Osteoblast (primary cell): Measurements from ENCODE around the gene NEDD8. TPM values are rescaled to one million over a fixed set of nuclear protein-coding genes. Genes with fewer than 3 reads are reported as not detected.

Experiments used
- DNase-seq: peaks from one replicate; pipeline ENCODE4 v3.0.0; 2011; ENCODE audit warnings: low spot score, mixed read lengths; ENCODE audit not compliant: insufficient read length; ENCODE audit errors: missing footprints
- H2AFZ ChIP-seq: 2 replicates; pipeline ENCODE4 v1.6.0; 2011; ENCODE audit warnings: mild to moderate bottlenecking, low read length
- H3K27ac ChIP-seq: 2 replicates; pipeline ENCODE4 v1.5.1; 2011; ENCODE audit warnings: mild to moderate bottlenecking, low read depth, low read length, moderate library complexity
- H3K27me3 ChIP-seq: 2 replicates; pipeline ENCODE4 v1.6.0; 2012; ENCODE audit warnings: mild to moderate bottlenecking, control low read depth, inconsistent platforms, low read length, moderate library complexity; ENCODE audit not compliant: insufficient read depth
- H3K36me3 ChIP-seq: 2 replicates; pipeline ENCODE4 v1.5.1; 2011; ENCODE audit warnings: mild to moderate bottlenecking, low read length, control low read depth, moderate library complexity; ENCODE audit not compliant: insufficient read depth
- H3K4me1 ChIP-seq: 2 replicates; pipeline ENCODE4 v1.5.1; 2011; ENCODE audit warnings: mild to moderate bottlenecking, low read length, control low read depth, moderate library complexity; ENCODE audit not compliant: insufficient read depth
- H3K4me2 ChIP-seq: 2 replicates; pipeline ENCODE4 v1.6.0; 2011; ENCODE audit warnings: mild to moderate bottlenecking, low read length; ENCODE audit not compliant: insufficient read depth
- H3K4me3 ChIP-seq: fragments of 200-600 bp; sonication (generic); 3 replicates; pipeline ENCODE4 v1.5.1; 2012; ENCODE audit warnings: mild to moderate bottlenecking, low read length, inconsistent platforms; ENCODE audit not compliant: insufficient read depth
- H3K79me2 ChIP-seq: 2 replicates; pipeline ENCODE4 v1.6.0; 2012; ENCODE audit warnings: mild to moderate bottlenecking, low read length, control low read depth, inconsistent platforms; ENCODE audit not compliant: insufficient read depth
- H3K9me3 ChIP-seq: 2 replicates; pipeline ENCODE4 v1.5.1; 2011; ENCODE audit warnings: low read depth, low read length, control low read depth
- H4K20me1 ChIP-seq: 2 replicates; pipeline ENCODE4 v1.6.0; 2012; ENCODE audit warnings: mild to moderate bottlenecking, low read length, control low read depth; ENCODE audit not compliant: insufficient read depth
- total RNA-seq: library from RNA; depleted of rRNA; stranded (reverse); fragments of >200 nt; gene quantifications from 2 replicates; pipeline ENCODE4 v1.2.3, GENCODE V29; 2012
- TF ChIP-seq, protein P1 (sequence below): IDR thresholded peaks from 2 replicates; pipeline ENCODE4 v1.5.1; 2011; ENCODE audit warnings: mild to moderate bottlenecking, low read depth, low read length, moderate library complexity; ENCODE audit errors: extremely low read depth

The NEDD8 gene
- total RNA-seq, 1 donor = 69.1 TPM

DNA sequence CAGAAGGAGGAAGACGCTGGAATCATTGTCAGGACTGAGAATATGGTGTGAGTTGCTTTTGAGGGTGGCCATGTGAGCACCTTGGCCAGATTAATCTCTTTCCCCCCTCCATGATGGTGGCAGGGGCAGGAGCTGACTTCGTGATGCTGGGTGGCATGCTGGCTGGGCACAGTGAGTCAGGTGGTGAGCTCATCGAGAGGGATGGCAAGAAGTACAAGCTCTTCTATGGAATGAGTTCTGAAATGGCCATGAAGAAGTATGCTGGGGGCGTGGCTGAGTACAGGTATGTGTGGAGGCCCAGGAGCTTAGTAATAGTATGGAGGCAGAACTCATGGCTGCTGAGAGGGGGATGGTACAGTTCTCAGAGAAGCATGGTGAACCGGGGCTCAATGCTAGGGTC is 6.0 kb upstream of the NEDD8 start:
- no peak overlapping the region for H3K4me2 ChIP-seq
- peak overlapping the region; percentile 7 for H3K27ac ChIP-seq
- H3K27me3 ChIP-seq = no peaks in the 10 kb centered on the region
- H3K9me3 ChIP-seq = no peaks in the 10 kb centered on the region
- peaks cover 61% of the 10 kb centered on the region for H3K36me3 ChIP-seq
- H3K4me3 ChIP-seq = no peak overlapping the region
- H2AFZ ChIP-seq = no peak overlapping the region
- peak; percentile 61 for DNase-seq
- TF ChIP-seq, protein P1, sequence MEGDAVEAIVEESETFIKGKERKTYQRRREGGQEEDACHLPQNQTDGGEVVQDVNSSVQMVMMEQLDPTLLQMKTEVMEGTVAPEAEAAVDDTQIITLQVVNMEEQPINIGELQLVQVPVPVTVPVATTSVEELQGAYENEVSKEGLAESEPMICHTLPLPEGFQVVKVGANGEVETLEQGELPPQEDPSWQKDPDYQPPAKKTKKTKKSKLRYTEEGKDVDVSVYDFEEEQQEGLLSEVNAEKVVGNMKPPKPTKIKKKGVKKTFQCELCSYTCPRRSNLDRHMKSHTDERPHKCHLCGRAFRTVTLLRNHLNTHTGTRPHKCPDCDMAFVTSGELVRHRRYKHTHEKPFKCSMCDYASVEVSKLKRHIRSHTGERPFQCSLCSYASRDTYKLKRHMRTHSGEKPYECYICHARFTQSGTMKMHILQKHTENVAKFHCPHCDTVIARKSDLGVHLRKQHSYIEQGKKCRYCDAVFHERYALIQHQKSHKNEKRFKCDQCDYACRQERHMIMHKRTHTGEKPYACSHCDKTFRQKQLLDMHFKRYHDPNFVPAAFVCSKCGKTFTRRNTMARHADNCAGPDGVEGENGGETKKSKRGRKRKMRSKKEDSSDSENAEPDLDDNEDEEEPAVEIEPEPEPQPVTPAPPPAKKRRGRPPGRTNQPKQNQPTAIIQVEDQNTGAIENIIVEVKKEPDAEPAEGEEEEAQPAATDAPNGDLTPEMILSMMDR = no peak
- peaks cover 69% of the 10 kb centered on the region for H3K79me2 ChIP-seq
- peaks cover 12% of the 10 kb centered on the region for H4K20me1 ChIP-seq
- H3K4me1 ChIP-seq = peaks cover 47% of the 10 kb centered on the region

DNA sequence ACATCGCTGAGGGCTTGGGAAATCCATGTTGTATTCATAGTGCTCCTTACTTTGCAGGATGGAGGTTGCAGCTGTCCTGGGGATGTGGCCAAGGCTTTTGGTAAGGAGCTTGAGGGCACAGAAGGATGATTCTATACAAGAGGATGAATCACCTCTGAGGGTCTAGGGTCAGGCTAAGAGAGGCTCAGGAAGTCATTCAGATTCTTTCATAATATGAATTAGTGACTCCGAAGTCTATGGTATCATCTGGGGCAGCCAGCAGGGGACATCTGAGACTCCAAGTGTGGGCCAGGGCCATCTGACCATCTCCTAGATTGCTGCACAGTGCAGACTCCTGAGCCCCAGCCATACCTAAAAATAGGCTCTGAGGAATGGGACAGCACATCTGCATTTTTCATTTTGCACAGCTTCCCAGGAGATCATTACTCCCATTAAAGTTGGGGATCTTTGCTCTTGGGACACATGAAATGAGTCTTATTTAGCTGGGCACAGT is 5.3 kb upstream of the NEDD8 start:
- H4K20me1 ChIP-seq = peaks cover 12% of the 10 kb centered on the region
- H3K36me3 ChIP-seq = peaks cover 61% of the 10 kb centered on the region
- H3K4me3 ChIP-seq = no peak overlapping the region
- no peak overlapping the region for H2AFZ ChIP-seq
- H3K27me3 ChIP-seq = no peaks in the 10 kb centered on the region
- H3K9me3 ChIP-seq = no peaks in the 10 kb centered on the region
- H3K27ac ChIP-seq = peak overlapping the region; percentile 7
- no peak for DNase-seq
- H3K4me2 ChIP-seq = no peak overlapping the region
- H3K79me2 ChIP-seq = peaks cover 73% of the 10 kb centered on the region
- H3K4me1 ChIP-seq = peaks cover 51% of the 10 kb centered on the region
- TF ChIP-seq, protein P1 = no peak

DNA sequence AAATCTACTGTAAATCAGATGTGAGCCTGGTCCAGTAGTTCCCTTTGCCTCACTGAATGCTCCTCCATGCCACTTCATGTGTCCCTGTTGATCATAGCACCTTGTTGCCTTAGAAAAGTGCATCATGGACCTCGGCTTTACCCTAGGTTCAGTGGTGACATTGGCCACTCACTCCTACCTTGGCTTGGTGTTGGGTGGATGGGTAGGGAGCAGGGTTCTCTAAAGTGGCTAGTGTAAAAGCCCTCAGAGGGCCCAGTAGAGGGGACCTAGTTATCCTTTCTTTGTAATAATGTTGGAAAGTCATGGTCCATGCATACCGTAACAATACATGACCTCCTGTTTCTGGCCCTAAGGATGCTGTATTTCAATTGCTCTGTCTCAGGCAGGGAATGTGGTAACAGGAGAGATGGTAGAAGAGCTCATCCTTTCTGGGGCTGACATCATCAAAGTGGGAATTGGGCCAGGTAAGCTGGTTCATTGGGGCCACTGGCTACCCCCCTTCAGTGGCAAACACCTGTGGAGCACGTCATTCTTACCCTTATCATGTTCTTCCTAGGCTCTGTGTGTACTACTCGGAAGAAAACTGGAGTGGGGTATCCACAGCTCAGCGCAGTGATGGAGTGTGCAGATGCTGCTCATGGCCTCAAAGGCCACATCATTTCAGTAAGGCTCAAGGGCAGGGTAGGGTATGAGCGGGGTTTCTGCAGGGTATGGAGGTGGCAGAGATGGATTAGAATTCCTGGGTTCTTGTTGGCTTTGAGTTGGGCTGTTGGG is 4.7 kb upstream of the NEDD8 start:
- Histone ChIP-seq H3K27ac (no peak overlapping the region), H3K36me3 (peaks cover 61% of the 10 kb centered on the region)
- TF ChIP-seq, protein P1 = no peak

DNA sequence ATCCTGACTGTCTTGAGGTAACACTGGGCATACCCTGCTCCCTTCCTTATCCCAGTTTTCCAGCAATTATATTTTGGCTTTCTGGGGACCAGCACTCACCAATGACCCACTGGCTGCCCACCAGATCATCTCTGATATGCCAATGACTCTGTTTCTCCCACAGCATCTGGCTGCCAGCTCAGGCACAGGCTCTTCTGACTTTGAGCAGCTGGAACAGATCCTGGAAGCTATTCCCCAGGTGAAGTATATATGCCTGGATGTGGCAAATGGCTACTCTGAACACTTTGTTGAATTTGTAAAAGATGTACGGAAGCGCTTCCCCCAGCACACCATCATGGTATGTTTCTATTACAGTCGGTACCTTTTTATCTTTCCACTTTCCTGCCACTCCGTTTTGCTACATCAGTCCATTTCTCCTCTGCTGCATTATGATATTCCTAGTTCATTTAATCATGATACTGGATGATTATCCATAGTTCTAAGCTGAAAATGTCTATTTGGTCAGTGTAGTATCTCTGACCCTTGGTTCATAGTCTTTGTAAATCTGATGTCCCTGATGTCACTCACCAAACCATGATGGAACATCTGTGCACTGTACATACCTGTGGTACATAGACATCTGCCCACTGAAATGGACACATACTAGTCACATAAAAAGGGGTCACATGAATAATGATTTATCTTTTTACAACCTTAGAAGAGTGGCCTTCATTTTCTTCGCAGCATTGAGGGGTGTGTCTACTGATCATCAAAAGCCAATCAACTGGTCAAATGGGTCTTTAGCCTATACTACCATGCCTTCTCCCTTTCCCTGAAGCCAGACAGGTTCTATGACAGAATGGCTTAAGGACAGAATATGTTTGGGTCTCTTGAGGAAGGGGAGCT is 3.9 kb upstream of the NEDD8 start:
- H3K4me2 ChIP-seq = no peak overlapping the region
- H3K9me3 ChIP-seq = no peaks in the 10 kb centered on the region
- no peak overlapping the region for H2AFZ ChIP-seq
- TF ChIP-seq, protein P1 = no peak
- DNase-seq = peak; percentile 58
- H3K79me2 ChIP-seq = peaks cover 75% of the 10 kb centered on the region
- H3K27me3 ChIP-seq = no peaks in the 10 kb centered on the region
- no peak overlapping the region for H3K4me3 ChIP-seq
- H3K4me1 ChIP-seq = peaks cover 47% of the 10 kb centered on the region
- H4K20me1 ChIP-seq = peaks cover 6% of the 10 kb centered on the region
- peaks cover 60% of the 10 kb centered on the region for H3K36me3 ChIP-seq
- H3K27ac ChIP-seq = no peak overlapping the region

More for the DNA sequence above, 4.7 kb upstream of the NEDD8 start:
- no peak overlapping the region for H3K4me2 ChIP-seq
- H4K20me1 ChIP-seq = peaks cover 10% of the 10 kb centered on the region
- peaks cover 75% of the 10 kb centered on the region for H3K79me2 ChIP-seq
- H3K4me1 ChIP-seq = peaks cover 49% of the 10 kb centered on the region
- H2AFZ ChIP-seq = no peak overlapping the region
- H3K9me3 ChIP-seq = no peaks in the 10 kb centered on the region
- no peak for DNase-seq
- no peak overlapping the region for H3K4me3 ChIP-seq
- no peaks in the 10 kb centered on the region for H3K27me3 ChIP-seq
